HepG2 (cell line): Measurements from ENCODE around the gene DUSP22. TPM values are rescaled to one million over a fixed set of nuclear protein-coding genes. Genes with fewer than 3 reads are reported as not detected.
A peak's percentile ranks its signal among the peaks of the same experiment; 100 is the strongest.

Experiments used
- CEBPG ChIP-seq: IDR thresholded peaks from 2 replicates; pipeline ENCODE4 v1.6.1; 2016
- ESRRA ChIP-seq: sonication (generic); formaldehyde crosslinking; IDR thresholded peaks from 2 replicates; pipeline ENCODE4 v1.5.1; 2020; ENCODE audit warnings: mild to moderate bottlenecking, low read depth, missing genetic modification reagents
- MAZ ChIP-seq, 2 experiments: sonication (generic) in 1 of 2; formaldehyde crosslinking in 1 of 2; IDR thresholded peaks; 2 replicates each; pipeline versions ENCODE4 v1.5.0 to v1.6.1; 2012 to 2020; ENCODE audit warnings: low read depth in 2 of 2, mild to moderate bottlenecking in 2 of 2, borderline replicate concordance in 1 of 2, improper control_type of control experiment in 1 of 2, low read length in 1 of 2, missing genetic modification reagents in 1 of 2, moderate library complexity in 1 of 2
- MXD4 ChIP-seq: IDR thresholded peaks from 2 replicates; pipeline ENCODE4 v1.6.1; 2016; ENCODE audit warnings: mild to moderate bottlenecking, missing biosample characterization, missing genetic modification reagents
- SIX1 ChIP-seq: sonication (generic); formaldehyde crosslinking; IDR thresholded peaks from 2 replicates; pipeline ENCODE4 v1.4.0; 2020; ENCODE audit warnings: missing genetic modification reagents, borderline replicate concordance
- TBX2 ChIP-seq: sonication (generic); formaldehyde crosslinking; IDR thresholded peaks from 2 replicates; pipeline ENCODE4 v1.5.0; 2020; ENCODE audit warnings: missing genetic modification reagents, mild to moderate bottlenecking, borderline replicate concordance
- ZC3H4 ChIP-seq: sonication (generic); formaldehyde crosslinking; IDR thresholded peaks from 2 replicates; pipeline ENCODE4 v1.4.0; 2020; ENCODE audit warnings: missing genetic modification reagents, borderline replicate concordance
- ZNF333 ChIP-seq: sonication (generic); formaldehyde crosslinking; IDR thresholded peaks from 2 replicates; pipeline ENCODE4 v1.4.0; 2020; ENCODE audit warnings: mild to moderate bottlenecking, missing genetic modification reagents, borderline replicate concordance
- ZNF430 ChIP-seq: sonication (generic); formaldehyde crosslinking; IDR thresholded peaks from 2 replicates; pipeline ENCODE4 v1.9.0; 2021; ENCODE audit warnings: mild to moderate bottlenecking, missing genetic modification reagents
- polyA plus RNA-seq, 8 experiments: library from polyadenylated mRNA; depleted of rRNA in 3 of 8; stranded (reverse) in 7 of 8; unstranded in 1 of 8; fragments of >200 nt; fragmentation: Illumina TruSeq in 4 of 8; extraction: Trizol in 4 of 8; gene quantifications; 2 replicates each; pipeline versions ENCODE4 v1.2.1 to v1.2.3, GENCODE V29; 2011 to 2016; ENCODE audit warnings: low read depth in 4 of 8, missing spikeins in 1 of 8, mixed read lengths in 1 of 8; ENCODE audit not compliant: insufficient read depth in 1 of 8
- total RNA-seq, 5 experiments: library from RNA; depleted of rRNA; stranded (reverse); fragments of >200 nt; fragmentation: Illumina TruSeq; extraction: Trizol; gene quantifications; 2 replicates each; pipeline ENCODE4 v1.2.3, GENCODE V29; 2016; ENCODE audit warnings: low read depth in 1 of 5
- TF ChIP-seq, protein P1 (sequence below): sonication (generic); formaldehyde crosslinking; IDR thresholded peaks from 2 replicates; pipeline ENCODE4 v1.4.0; 2020; ENCODE audit warnings: missing genetic modification reagents
- TF ChIP-seq, protein P2 (sequence below): sonication (generic); formaldehyde crosslinking; IDR thresholded peaks from 2 replicates; pipeline ENCODE4 v1.8.1; 2023; ENCODE audit warnings: mild to moderate bottlenecking, inconsistent platforms, moderate library complexity, missing genetic modification reagents, borderline replicate concordance
- TF ChIP-seq, protein P3 (sequence below): sonication (generic); formaldehyde crosslinking; IDR thresholded peaks from one replicate; pipeline ENCODE4 v1.5.1; 2020; ENCODE audit warnings: mild to moderate bottlenecking, missing genetic modification reagents; ENCODE audit errors: not compliant biosample characterization
- TF ChIP-seq, protein P4 (sequence below): sonication (generic); formaldehyde crosslinking; IDR thresholded peaks from 2 replicates; pipeline ENCODE4 v1.4.0; 2020; ENCODE audit warnings: mild to moderate bottlenecking, missing genetic modification reagents

Gene DUSP22
- total and polyA plus RNA-seq, 2 of the 13 experiments (the other 11 are each of a cell fraction or from before 2014, with no cell fraction given), result 20.2 to 32.8 TPM

- TF ChIP-seq, protein P1, sequence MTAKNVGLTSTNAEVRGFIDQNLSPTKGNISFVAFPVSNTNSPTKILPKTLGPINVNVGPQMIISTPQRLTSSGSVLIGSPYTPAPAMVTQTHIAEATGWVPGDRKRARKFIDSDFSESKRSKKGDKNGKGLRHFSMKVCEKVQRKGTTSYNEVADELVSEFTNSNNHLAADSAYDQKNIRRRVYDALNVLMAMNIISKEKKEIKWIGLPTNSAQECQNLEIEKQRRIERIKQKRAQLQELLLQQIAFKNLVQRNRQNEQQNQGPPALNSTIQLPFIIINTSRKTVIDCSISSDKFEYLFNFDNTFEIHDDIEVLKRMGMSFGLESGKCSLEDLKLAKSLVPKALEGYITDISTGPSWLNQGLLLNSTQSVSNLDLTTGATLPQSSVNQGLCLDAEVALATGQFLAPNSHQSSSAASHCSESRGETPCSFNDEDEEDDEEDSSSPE (CRISPR knock-in tag), result peak; percentile 85; the same call in 1 of the 2 replicates
- TF ChIP-seq ESRRA (CRISPR knock-in tag) (0 out of 2 replicates have a peak, but pooled peaks have one; percentile 14), CEBPG (CRISPR knock-in tag) (peak; percentile 19; the same call in 1 of the 2 replicates), MXD4 (no peak; the same call in none of the 2 replicates), ZNF430 (no peak), TBX2 (CRISPR knock-in tag) (peak; percentile 72), MAZ (IDR thresholded peaks at IDR 0.05; ENCODE audit: borderline replicate concordance, low read depth, low read length) (no peak), MAZ (CRISPR knock-in tag; IDR thresholded peaks at IDR 0.05; ENCODE audit: low read depth) (no peak), ZC3H4 (CRISPR knock-in tag) (peak; percentile 73; the same call in 1 of the 2 replicates), SIX1 (CRISPR knock-in tag) (no peak), ZNF333 (peak; percentile 85; the same call in 1 of the 2 replicates)
- TF ChIP-seq, protein P2, sequence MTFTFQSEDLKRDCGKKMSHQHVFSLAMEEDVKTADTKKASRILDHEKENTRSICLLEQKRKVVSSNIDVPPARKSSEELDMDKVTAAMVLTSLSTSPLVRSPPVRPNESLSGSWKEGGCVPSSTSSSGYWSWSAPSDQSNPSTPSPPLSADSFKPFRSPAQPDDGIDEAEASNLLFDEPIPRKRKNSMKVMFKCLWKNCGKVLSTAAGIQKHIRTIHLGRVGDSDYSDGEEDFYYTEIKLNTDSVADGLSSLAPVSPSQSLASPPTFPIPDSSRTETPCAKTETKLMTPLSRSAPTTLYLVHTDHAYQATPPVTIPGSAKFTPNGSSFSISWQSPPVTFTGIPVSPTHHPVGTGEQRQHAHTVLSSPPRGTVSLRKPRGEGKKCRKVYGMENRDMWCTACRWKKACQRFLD, result peak; percentile 55; the same call in 1 of the 2 replicates
- TF ChIP-seq, protein P3, sequence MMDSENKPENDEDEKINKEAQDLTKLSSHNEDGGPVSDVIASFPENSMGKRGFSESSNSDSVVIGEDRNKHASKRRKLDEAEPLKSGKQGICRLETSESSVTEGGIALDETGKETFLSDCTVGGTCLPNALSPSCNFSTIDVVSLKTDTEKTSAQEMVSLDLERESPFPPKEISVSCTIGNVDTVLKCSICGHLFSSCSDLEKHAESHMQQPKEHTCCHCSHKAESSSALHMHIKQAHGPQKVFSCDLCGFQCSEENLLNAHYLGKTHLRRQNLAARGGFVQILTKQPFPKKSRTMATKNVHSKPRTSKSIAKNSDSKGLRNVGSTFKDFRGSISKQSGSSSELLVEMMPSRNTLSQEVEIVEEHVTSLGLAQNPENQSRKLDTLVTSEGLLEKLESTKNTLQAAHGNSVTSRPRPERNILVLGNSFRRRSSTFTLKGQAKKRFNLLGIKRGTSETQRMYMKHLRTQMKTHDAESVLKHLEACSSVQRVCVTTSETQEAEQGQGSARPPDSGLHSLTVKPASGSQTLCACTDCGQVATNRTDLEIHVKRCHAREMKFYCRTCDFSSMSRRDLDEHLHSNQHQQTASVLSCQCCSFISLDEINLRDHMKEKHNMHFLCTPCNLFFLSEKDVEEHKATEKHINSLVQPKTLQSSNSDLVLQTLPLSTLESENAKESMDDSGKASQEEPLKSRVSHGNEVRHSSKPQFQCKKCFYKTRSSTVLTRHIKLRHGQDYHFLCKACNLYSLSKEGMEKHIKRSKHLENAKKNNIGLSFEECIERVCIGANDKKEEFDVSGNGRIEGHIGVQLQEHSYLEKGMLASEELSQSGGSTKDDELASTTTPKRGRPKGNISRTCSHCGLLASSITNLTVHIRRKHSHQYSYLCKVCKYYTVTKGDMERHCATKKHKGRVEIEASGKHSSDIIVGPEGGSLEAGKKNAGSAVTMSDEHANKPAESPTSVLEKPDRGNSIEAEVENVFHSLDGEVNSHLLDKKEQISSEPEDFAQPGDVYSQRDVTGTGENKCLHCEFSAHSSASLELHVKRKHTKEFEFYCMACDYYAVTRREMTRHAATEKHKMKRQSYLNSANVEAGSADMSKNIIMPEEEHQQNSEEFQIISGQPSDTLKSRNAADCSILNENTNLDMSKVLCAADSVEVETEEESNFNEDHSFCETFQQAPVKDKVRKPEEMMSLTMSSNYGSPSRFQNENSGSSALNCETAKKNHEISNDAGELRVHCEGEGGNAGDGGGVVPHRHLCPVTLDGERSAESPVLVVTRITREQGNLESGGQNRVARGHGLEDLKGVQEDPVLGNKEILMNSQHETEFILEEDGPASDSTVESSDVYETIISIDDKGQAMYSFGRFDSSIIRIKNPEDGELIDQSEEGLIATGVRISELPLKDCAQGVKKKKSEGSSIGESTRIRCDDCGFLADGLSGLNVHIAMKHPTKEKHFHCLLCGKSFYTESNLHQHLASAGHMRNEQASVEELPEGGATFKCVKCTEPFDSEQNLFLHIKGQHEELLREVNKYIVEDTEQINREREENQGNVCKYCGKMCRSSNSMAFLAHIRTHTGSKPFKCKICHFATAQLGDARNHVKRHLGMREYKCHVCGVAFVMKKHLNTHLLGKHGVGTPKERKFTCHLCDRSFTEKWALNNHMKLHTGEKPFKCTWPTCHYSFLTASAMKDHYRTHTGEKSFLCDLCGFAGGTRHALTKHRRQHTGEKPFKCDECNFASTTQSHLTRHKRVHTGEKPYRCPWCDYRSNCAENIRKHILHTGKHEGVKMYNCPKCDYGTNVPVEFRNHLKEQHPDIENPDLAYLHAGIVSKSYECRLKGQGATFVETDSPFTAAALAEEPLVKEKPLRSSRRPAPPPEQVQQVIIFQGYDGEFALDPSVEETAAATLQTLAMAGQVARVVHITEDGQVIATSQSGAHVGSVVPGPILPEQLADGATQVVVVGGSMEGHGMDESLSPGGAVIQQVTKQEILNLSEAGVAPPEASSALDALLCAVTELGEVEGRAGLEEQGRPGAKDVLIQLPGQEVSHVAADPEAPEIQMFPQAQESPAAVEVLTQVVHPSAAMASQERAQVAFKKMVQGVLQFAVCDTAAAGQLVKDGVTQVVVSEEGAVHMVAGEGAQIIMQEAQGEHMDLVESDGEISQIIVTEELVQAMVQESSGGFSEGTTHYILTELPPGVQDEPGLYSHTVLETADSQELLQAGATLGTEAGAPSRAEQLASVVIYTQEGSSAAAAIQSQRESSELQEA (CRISPR knock-in tag), result peak; percentile 50
- TF ChIP-seq, protein P4, sequence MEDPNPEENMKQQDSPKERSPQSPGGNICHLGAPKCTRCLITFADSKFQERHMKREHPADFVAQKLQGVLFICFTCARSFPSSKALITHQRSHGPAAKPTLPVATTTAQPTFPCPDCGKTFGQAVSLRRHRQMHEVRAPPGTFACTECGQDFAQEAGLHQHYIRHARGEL (CRISPR knock-in tag), result no peak
These were observed 362 bp downstream of the DUSP22 start (continued) for GRCh38 chr6:292506-293192.
